Trophoblast cell (in vitro differentiated cells and primary cell): ENCODE data around the gene F8A1.
"Not testable (repeated sequence)": the region's sequence is repeated elsewhere in the genome, so short reads cannot be mapped to it uniquely, and the experiment has no call there.

Experiments
- DNase-seq, 2 donors: peaks; one replicate each; pipeline ENCODE4 v3.0.0-alpha.2; 2016
- H2AFZ ChIP-seq: 2 replicates; pipeline ENCODE4 v1.6.1; 2013; ENCODE audit warnings: low read length, moderate library complexity, mild to moderate bottlenecking; ENCODE audit not compliant: insufficient read depth, poor library complexity
- H2AK5ac ChIP-seq: 2 replicates; pipeline ENCODE4 v1.6.1; 2013; ENCODE audit warnings: mild to moderate bottlenecking, low read length
- H2BK120ac ChIP-seq: 2 replicates; pipeline ENCODE4 v1.6.1; 2013; ENCODE audit warnings: low read length, mild to moderate bottlenecking, moderate library complexity; ENCODE audit not compliant: insufficient read depth, poor library complexity
- H2BK12ac ChIP-seq: 2 replicates; pipeline ENCODE4 v1.6.1; 2013; ENCODE audit warnings: mild to moderate bottlenecking, low read length, moderate library complexity
- H2BK5ac ChIP-seq: 2 replicates; pipeline ENCODE4 v1.6.1; 2013; ENCODE audit warnings: low read length, low read depth, moderate library complexity, mild to moderate bottlenecking; ENCODE audit not compliant: poor library complexity
- H3K14ac ChIP-seq: 2 replicates; pipeline ENCODE4 v1.6.1; 2013; ENCODE audit warnings: mild to moderate bottlenecking, low read length
- H3K18ac ChIP-seq: 2 replicates; pipeline ENCODE4 v1.6.1; 2013; ENCODE audit warnings: mild to moderate bottlenecking, low read length
- H3K23ac ChIP-seq: 2 replicates; pipeline ENCODE4 v1.6.1; 2013; ENCODE audit warnings: low read length
- H3K27ac ChIP-seq: 2 replicates; pipeline ENCODE4 v1.5.1; 2013; ENCODE audit warnings: low read depth, mild to moderate bottlenecking, inconsistent platforms, low read length, moderate library complexity
- H3K27me3 ChIP-seq: 2 replicates; pipeline ENCODE4 v1.6.1; 2013; ENCODE audit warnings: inconsistent platforms, mild to moderate bottlenecking, low read length, moderate library complexity; ENCODE audit not compliant: insufficient read depth
- H3K36me3 ChIP-seq, 2 experiments: 1 replicate in 1 of 2; 2 replicates in 1 of 2; pipeline ENCODE4 v1.6.1; 2013; ENCODE audit warnings: low read length in 2 of 2, mild to moderate bottlenecking in 2 of 2, moderate library complexity in 1 of 2; ENCODE audit not compliant: insufficient read depth in 2 of 2, control insufficient read depth in 1 of 2
- H3K4ac ChIP-seq: 2 replicates; pipeline ENCODE4 v1.6.1; 2013; ENCODE audit warnings: low read depth, mild to moderate bottlenecking, low read length, moderate library complexity
- H3K4me1 ChIP-seq, 2 experiments: 1 replicate in 1 of 2; 2 replicates in 1 of 2; pipeline ENCODE4 v1.6.1; 2013; ENCODE audit warnings: low read length in 2 of 2, mild to moderate bottlenecking in 2 of 2, moderate library complexity in 1 of 2; ENCODE audit not compliant: insufficient read depth in 2 of 2, control insufficient read depth in 1 of 2
- H3K4me2 ChIP-seq: 2 replicates; pipeline ENCODE4 v1.6.1; 2013; ENCODE audit warnings: inconsistent platforms, mild to moderate bottlenecking, low read length, moderate library complexity
- H3K4me3 ChIP-seq: 2 replicates; pipeline ENCODE4 v1.5.1; 2013; ENCODE audit warnings: mild to moderate bottlenecking, low read depth, low read length, inconsistent platforms
- H3K79me1 ChIP-seq: one replicate; pipeline ENCODE4 v1.6.1; 2013; ENCODE audit warnings: low read length
- H3K79me2 ChIP-seq: 2 replicates; pipeline ENCODE4 v1.6.1; 2013; ENCODE audit warnings: low read length, mild to moderate bottlenecking; ENCODE audit not compliant: control insufficient read depth, insufficient read depth, poor library complexity
- H3K9ac ChIP-seq: 2 replicates; pipeline ENCODE4 v1.6.1; 2013; ENCODE audit warnings: mild to moderate bottlenecking, low read length
- H3K9me3 ChIP-seq: 2 replicates; pipeline ENCODE4 v1.6.1; 2013; ENCODE audit warnings: low read depth, mild to moderate bottlenecking, control low read depth, inconsistent platforms, low read length; ENCODE audit not compliant: insufficient read depth
- H4K12ac ChIP-seq: 2 replicates; pipeline ENCODE4 v1.6.1; 2013; ENCODE audit warnings: low read depth, mild to moderate bottlenecking, low read length, moderate library complexity
- H4K8ac ChIP-seq: 2 replicates; pipeline ENCODE4 v1.6.1; 2013; ENCODE audit warnings: low read depth, mild to moderate bottlenecking, low read length, moderate library complexity
- H4K91ac ChIP-seq: one replicate; pipeline ENCODE4 v1.6.1; 2013; ENCODE audit warnings: low read depth, mild to moderate bottlenecking, low read length, moderate library complexity
- WGBS: extraction: QIAGEN DNeasy Blood & Tissue Kit; methylation state at CpG from one replicate; pipeline ENCODE4 v1.1.7; 2013; ENCODE audit warnings: missing lambda C conversion rate; ENCODE audit not compliant: insufficient read length, insufficient coverage; ENCODE audit errors: extremely low coverage; 5-methylcytosine and 5-hydroxymethylcytosine counted together

The F8A1 gene

GRCh38 chrX:154902408-154902807 lies 16.3 kb downstream of the F8A1 start:
- H2BK12ac ChIP-seq = no peak overlapping the region
- H3K18ac ChIP-seq = no peak overlapping the region
- no peak overlapping the region for H3K4ac ChIP-seq

GRCh38 chrX:154908821-154909220 lies 22.7 kb downstream of the F8A1 start:
- no peaks in the 10 kb centered on the region for H3K79me2 ChIP-seq
- no peak overlapping the region for H2BK120ac ChIP-seq
- H3K23ac ChIP-seq = no peak overlapping the region
- H3K4ac ChIP-seq = no peak overlapping the region
- H3K4me3 ChIP-seq = no peak overlapping the region
- no peak overlapping the region for H3K18ac ChIP-seq
- H3K79me1 ChIP-seq = no peaks in the 10 kb centered on the region
- no peak overlapping the region for H3K27ac ChIP-seq
- WGBS = no CpG with 5 or more reads among the region's 3 CpGs
- H3K36me3 ChIP-seq = no peaks in the 10 kb centered on the region
- no peak overlapping the region for H4K91ac ChIP-seq
- no peak overlapping the region for H4K12ac ChIP-seq
- H3K9me3 ChIP-seq = no peaks in the 10 kb centered on the region
- H3K9ac ChIP-seq = no peak overlapping the region
- H3K14ac ChIP-seq = no peak overlapping the region
- H4K8ac ChIP-seq = no peak overlapping the region
- H2AK5ac ChIP-seq = no peak overlapping the region
- H3K4me1 ChIP-seq = no peaks in the 10 kb centered on the region
- no peaks in the 10 kb centered on the region for H3K27me3 ChIP-seq
- H2AFZ ChIP-seq = no peak overlapping the region
- no peak overlapping the region for H3K4me2 ChIP-seq
- no peak overlapping the region for H2BK12ac ChIP-seq
- H2BK5ac ChIP-seq = no peak overlapping the region
- no peak for DNase-seq

More at GRCh38 chrX:154902408-154902807, 16.3 kb downstream of the F8A1 start:
- H2BK5ac ChIP-seq = no peak overlapping the region
- H3K79me2 ChIP-seq = no peaks in the 10 kb centered on the region
- H4K8ac ChIP-seq = no peak overlapping the region
- no peaks in the 10 kb centered on the region for H3K4me1 ChIP-seq
- H3K79me1 ChIP-seq = no peaks in the 10 kb centered on the region
- H3K9me3 ChIP-seq = no peaks in the 10 kb centered on the region
- no peak overlapping the region for H2BK120ac ChIP-seq
- H4K91ac ChIP-seq = no peak overlapping the region
- no peak overlapping the region for H3K4me2 ChIP-seq
- H2AK5ac ChIP-seq = no peak overlapping the region
- no peak overlapping the region for H2AFZ ChIP-seq
- H4K12ac ChIP-seq = no peak overlapping the region
- H3K9ac ChIP-seq = no peak overlapping the region
- H3K14ac ChIP-seq = no peak overlapping the region
- H3K27me3 ChIP-seq = no peaks in the 10 kb centered on the region
- no peaks in the 10 kb centered on the region for H3K36me3 ChIP-seq
- H3K23ac ChIP-seq = no peak overlapping the region
- H3K4me3 ChIP-seq = no peak overlapping the region
- DNase-seq = no peak
- WGBS = no CpG with 5 or more reads among the region's 1 CpG
- no peak overlapping the region for H3K27ac ChIP-seq

GRCh38 chrX:154910048-154910447 lies 23.9 kb downstream of the F8A1 start:
- not testable (repeated sequence) for H3K4me2 ChIP-seq, H3K27ac ChIP-seq, H3K23ac ChIP-seq, H3K4ac ChIP-seq, H3K14ac ChIP-seq, H2BK12ac ChIP-seq, DNase-seq, H3K9me3 ChIP-seq, H3K4me1 ChIP-seq, H2BK120ac ChIP-seq, H3K79me2 ChIP-seq, H2BK5ac ChIP-seq, H2AK5ac ChIP-seq, H3K79me1 ChIP-seq, H4K91ac ChIP-seq, H3K36me3 ChIP-seq, H3K9ac ChIP-seq, H2AFZ ChIP-seq, H3K18ac ChIP-seq, H4K8ac ChIP-seq, H4K12ac ChIP-seq, H3K4me3 ChIP-seq, H3K27me3 ChIP-seq
- WGBS = no CpG with 5 or more reads among the region's 4 CpGs

- not testable (repeated sequence) for H3K4ac ChIP-seq
Measured at GRCh38 chrX:154910528-154910927, 24.4 kb downstream of the F8A1 start.

More at GRCh38 chrX:154910528-154910927, 24.4 kb downstream of the F8A1 start:
- not testable (repeated sequence) for H3K18ac ChIP-seq, DNase-seq, H3K27ac ChIP-seq, H3K23ac ChIP-seq, H3K4me2 ChIP-seq, H3K9ac ChIP-seq, H4K8ac ChIP-seq, H2BK12ac ChIP-seq, H3K4me1 ChIP-seq, H2BK5ac ChIP-seq, H2AK5ac ChIP-seq, H4K91ac ChIP-seq, H3K9me3 ChIP-seq, H3K79me2 ChIP-seq, H4K12ac ChIP-seq, H3K14ac ChIP-seq, H3K27me3 ChIP-seq, H3K4me3 ChIP-seq, H3K79me1 ChIP-seq, H3K36me3 ChIP-seq, H2AFZ ChIP-seq, H2BK120ac ChIP-seq
- WGBS = no CpG with 5 or more reads among the region's 11 CpGs
